ENCODE results near the gene SUGCT. TPM values are rescaled to one million over a fixed set of nuclear protein-coding genes. Genes with fewer than 3 reads are reported as not detected.
A peak's percentile ranks its signal among the peaks of the same experiment; 100 is the strongest.

The SUGCT gene
- total RNA-seq, 1 donor from 2014 or later: 8.4 TPM

GRCh38 chr7:40298421-40298820 is 163.6 kb downstream of the SUGCT start:
- no peak for DNase-seq
- ATAC-seq (ENCODE audit: poor library complexity): no peak
- intact Hi-C loops (cut with DNase I): no loop called here

- DNase-seq: no peak
- no peak for ATAC-seq (ENCODE audit: poor library complexity)
- intact Hi-C loops (cut with DNase I): no loop called here
Observed at GRCh38 chr7:40299097-40299496, 164.3 kb downstream of the SUGCT start.

- ATAC-seq (ENCODE audit: poor library complexity) (no peak), DNase-seq (no peak)
- intact Hi-C loops (cut with DNase I): no loop called here
Observed at GRCh38 chr7:40300146-40300670, 165.4 kb downstream of the SUGCT start.

GRCh38 chr7:40301486-40302068 is 166.8 kb downstream of the SUGCT start:
- DNase-seq (no peak), ATAC-seq (ENCODE audit: poor library complexity) (no peak)
- intact Hi-C loops (cut with DNase I): no loop called here

GRCh38 chr7:40303996-40304395 is 169.2 kb downstream of the SUGCT start:
- intact Hi-C loops (cut with DNase I): no loop called here
- no peak for ATAC-seq (ENCODE audit: poor library complexity)
- no peak for DNase-seq

GRCh38 chr7:40305229-40305628 is 170.4 kb downstream of the SUGCT start:
- no peak for DNase-seq
- no peak for ATAC-seq (ENCODE audit: poor library complexity)
- intact Hi-C loops (cut with DNase I): no loop called here

- ATAC-seq (ENCODE audit: poor library complexity): no peak
- DNase-seq: no peak
- intact Hi-C loops (cut with DNase I): no loop called here
Observed at GRCh38 chr7:40306025-40306424, 171.2 kb downstream of the SUGCT start.

GRCh38 chr7:40306596-40306995 is 171.8 kb downstream of the SUGCT start:
- intact Hi-C loops (cut with DNase I): no loop called here
- no peak for ATAC-seq (ENCODE audit: poor library complexity)
- no peak for DNase-seq

GRCh38 chr7:40310258-40310657 is 175.5 kb downstream of the SUGCT start:
- DNase-seq (no peak), ATAC-seq (ENCODE audit: poor library complexity) (no peak)
- intact Hi-C loops (cut with DNase I): no loop called here

GRCh38 chr7:40311307-40311706 is 176.5 kb downstream of the SUGCT start:
- DNase-seq (no peak), ATAC-seq (ENCODE audit: poor library complexity) (no peak)
- intact Hi-C loops (cut with DNase I): no loop called here

- intact Hi-C loops (cut with DNase I): no loop called here
- no peak for ATAC-seq (ENCODE audit: poor library complexity)
- DNase-seq: no peak
Observed at GRCh38 chr7:40315277-40315676, 180.5 kb downstream of the SUGCT start.

GRCh38 chr7:40316176-40316575 is 181.4 kb downstream of the SUGCT start:
- DNase-seq: no peak
- no peak for ATAC-seq (ENCODE audit: poor library complexity)
- intact Hi-C loops (cut with DNase I): no loop called here

- no peak for DNase-seq
- no peak for ATAC-seq (ENCODE audit: poor library complexity)
- intact Hi-C loops (cut with DNase I): loop anchor here (10.0 kb wide), 1 partner anchor 1370 kb away; no protein-coding TSS in a partner anchor
Observed at GRCh38 chr7:40324914-40325313, 190.1 kb downstream of the SUGCT start.

GRCh38 chr7:40327113-40327512 is 192.3 kb downstream of the SUGCT start:
- intact Hi-C loops (cut with DNase I): loop anchor here (10.0 kb wide), 1 partner anchor 1368 kb away; no protein-coding TSS in a partner anchor
- no peak for ATAC-seq (ENCODE audit: poor library complexity)
- DNase-seq: no peak

GRCh38 chr7:40327873-40328272 is 193.1 kb downstream of the SUGCT start:
- ATAC-seq (ENCODE audit: poor library complexity): no peak
- intact Hi-C loops (cut with DNase I): loop anchor here (10.0 kb wide), 1 partner anchor 1367 kb away; no protein-coding TSS in a partner anchor
- no peak for DNase-seq

- intact Hi-C loops (cut with DNase I): loop anchor here (5.0 to 10.0 kb wide), 2 partner anchors 278 to 1365 kb away; no protein-coding TSS in a partner anchor
- DNase-seq (no peak), ATAC-seq (ENCODE audit: poor library complexity) (peak; percentile 59)
Observed at GRCh38 chr7:40329601-40330153, 194.9 kb downstream of the SUGCT start.

GRCh38 chr7:40330408-40330807 is 195.6 kb downstream of the SUGCT start:
- intact Hi-C loops (cut with DNase I): loop anchor here (5.0 kb wide), 1 partner anchor 277 kb away; no protein-coding TSS in a partner anchor
- ATAC-seq (ENCODE audit: poor library complexity) (no peak), DNase-seq (no peak)

GRCh38 chr7:40331915-40332314 is 197.1 kb downstream of the SUGCT start:
- DNase-seq: no peak
- intact Hi-C loops (cut with DNase I): loop anchor here (5.0 kb wide), 1 partner anchor 275 kb away; no protein-coding TSS in a partner anchor
- ATAC-seq (ENCODE audit: poor library complexity): no peak

- no peak for ATAC-seq (ENCODE audit: poor library complexity)
- intact Hi-C loops (cut with DNase I): loop anchor here (5.0 kb wide), 1 partner anchor 275 kb away; no protein-coding TSS in a partner anchor
- DNase-seq: no peak
Observed at GRCh38 chr7:40332516-40332915, 197.7 kb downstream of the SUGCT start.

GRCh38 chr7:40341836-40342235 is 207.0 kb downstream of the SUGCT start:
- intact Hi-C loops (cut with DNase I): no loop called here
- ATAC-seq (ENCODE audit: poor library complexity) (no peak), DNase-seq (no peak)
